ENCODE data around the gene TTC6.

GRCh38 chr14:37602605-37603453, 7.4 kb downstream of the TTC6 start:
- no peak for TF ChIP-seq CTCF (optimal IDR thresholded peaks at IDR 0.05 in 1 of 3, IDR thresholded peaks at IDR 0.05 in 1 of 3, conservative IDR thresholded peaks at IDR 0.05 in 1 of 3; ENCODE audit: extremely low read depth in 1 of 3, insufficient read depth in 2 of 3, low read length in 3 of 3)
- no peak for TF ChIP-seq EZH2 (IDR thresholded peaks at IDR 0.05; ENCODE audit: low read length)

All from keratinocyte (primary cell).